Karpas-422 (cell line): Measurements from ENCODE around the gene UBE2E3. TPM values are rescaled to one million over a fixed set of nuclear protein-coding genes. Genes with fewer than 3 reads are reported as not detected.
"Not testable (repeated sequence)": the region's sequence is repeated elsewhere in the genome, so short reads cannot be mapped to it uniquely, and the experiment has no call there.

Experiments
- DNase-seq: peaks from one replicate; pipeline ENCODE4 v3.0.0-alpha.2; 2015
- H2AFZ ChIP-seq: fragments of 200-600 bp; sonication (generic); 2 replicates; pipeline ENCODE4 v1.6.1; 2014; ENCODE audit warnings: antibody characterized with exemption, low read length, mixed read lengths
- H3K27ac ChIP-seq: fragments of 200-600 bp; sonication (generic); 2 replicates; pipeline ENCODE4 v1.5.1; 2014; ENCODE audit warnings: mild to moderate bottlenecking, low read length, moderate library complexity
- H3K27me3 ChIP-seq: fragments of 200-600 bp; sonication (generic); 2 replicates; pipeline ENCODE4 v1.6.1; 2014; ENCODE audit warnings: low read length, mixed read lengths
- H3K36me3 ChIP-seq: fragments of 200-600 bp; sonication (generic); 2 replicates; pipeline ENCODE4 v1.6.1; 2014; ENCODE audit warnings: low read length, mixed read lengths; ENCODE audit not compliant: insufficient read depth
- H3K4me1 ChIP-seq: fragments of 200-600 bp; sonication (generic); 2 replicates; pipeline ENCODE4 v1.6.1; 2014; ENCODE audit warnings: mild to moderate bottlenecking, low read length, mixed read lengths
- H3K4me2 ChIP-seq: fragments of 200-600 bp; sonication (generic); 2 replicates; pipeline ENCODE4 v1.6.1; 2014; ENCODE audit warnings: low read length, low read depth, mild to moderate bottlenecking; ENCODE audit not compliant: poor library complexity, severe bottlenecking
- H3K4me3 ChIP-seq: fragments of 200-600 bp; sonication (generic); 2 replicates; pipeline ENCODE4 v1.5.1; 2014; ENCODE audit warnings: mild to moderate bottlenecking, antibody characterized with exemption, low read length, mixed read lengths
- H3K79me2 ChIP-seq: fragments of 200-600 bp; sonication (generic); 2 replicates; pipeline ENCODE4 v1.6.1; 2014; ENCODE audit warnings: mild to moderate bottlenecking, low read length, mixed read lengths
- H3K9ac ChIP-seq: fragments of 200-600 bp; sonication (generic); 2 replicates; pipeline ENCODE4 v1.6.0; 2014; ENCODE audit warnings: low read length
- H3K9me2 ChIP-seq: fragments of 200-600 bp; sonication (generic), shearing (Covaris generic); replicated peaks from 2 replicates; pipeline ENCODE4 v1.6.0; 2014; ENCODE audit warnings: mild to moderate bottlenecking, low read length, moderate library complexity; ENCODE audit not compliant: insufficient read depth
- H3K9me3 ChIP-seq: fragments of 300-700, 200-600 bp; sonication (generic); 2 replicates; pipeline ENCODE4 v1.6.1; 2014; ENCODE audit warnings: low read length, mixed read lengths
- H4K20me1 ChIP-seq: fragments of 200-600 bp; sonication (generic); 2 replicates; pipeline ENCODE4 v1.6.1; 2014; ENCODE audit warnings: mild to moderate bottlenecking, antibody characterized with exemption, low read length, low read depth; ENCODE audit not compliant: insufficient read depth
- total RNA-seq: library from RNA; depleted of rRNA; stranded (reverse); fragments of >200 nt; shearing (Covaris generic); gene quantifications from 2 replicates; pipeline ENCODE4 v1.2.3, GENCODE V29; 2014; ENCODE audit warnings: low replicate concordance

Gene UBE2E3
- total RNA-seq, 1 experiment from 2014 or later = 124 TPM

DNA sequence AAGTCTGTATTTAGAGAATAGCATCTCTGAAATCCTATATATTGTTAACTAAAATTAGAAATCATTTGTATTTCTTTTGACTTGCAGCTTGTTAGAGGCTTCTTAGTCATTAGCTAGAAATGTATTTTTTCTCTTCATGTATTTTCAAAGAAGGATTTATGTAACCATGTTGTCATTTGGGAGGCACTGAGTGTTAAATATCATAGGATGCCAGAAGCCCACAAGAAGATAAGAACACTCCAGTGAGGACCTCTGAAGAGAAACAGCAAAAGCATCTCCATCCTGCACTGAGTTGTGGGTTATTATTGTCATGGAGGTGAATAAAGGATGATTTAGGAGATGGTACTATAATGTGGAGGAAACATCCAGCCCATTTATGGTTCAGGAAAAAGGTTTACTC, 93.5 kb downstream of the UBE2E3 start:
- Histone ChIP-seq H3K27me3 (no peaks in the 10 kb centered on the region), H3K9me3 (no peaks in the 10 kb centered on the region), H3K4me1 (peaks cover 20% of the 10 kb centered on the region), H3K9ac (no peak overlapping the region), H4K20me1 (no peaks in the 10 kb centered on the region), H3K9me2 (no peaks in the 10 kb centered on the region), H2AFZ (no peak overlapping the region), H3K4me3 (no peak overlapping the region), H3K36me3 (no peaks in the 10 kb centered on the region), H3K4me2 (no peak overlapping the region), H3K27ac (peak overlapping the region; percentile 20; the same call in 1 of the 2 replicates), H3K79me2 (0 out of 2 replicates have a peak, but pooled peaks cover 4% of the 10 kb centered on the region)
- no peak for DNase-seq

- Histone ChIP-seq H2AFZ (no peak overlapping the region), H3K9me2 (no peaks in the 10 kb centered on the region), H3K4me3 (no peak overlapping the region), H3K36me3 (no peaks in the 10 kb centered on the region), H3K9me3 (no peaks in the 10 kb centered on the region), H3K79me2 (0 out of 2 replicates have a peak, but pooled peaks cover 4% of the 10 kb centered on the region), H3K27ac (no peak overlapping the region), H3K4me1 (peaks cover 26% of the 10 kb centered on the region), H4K20me1 (no peaks in the 10 kb centered on the region), H3K9ac (no peak overlapping the region), H3K27me3 (no peaks in the 10 kb centered on the region), H3K4me2 (no peak overlapping the region)
- no peak for DNase-seq
These were observed 94.1 kb downstream of the UBE2E3 start for GRCh38 chr2:181074457-181074856.

- no peaks in the 10 kb centered on the region for H3K27me3 ChIP-seq
- H3K27ac ChIP-seq = no peak overlapping the region
- H3K9me2 ChIP-seq = no peaks in the 10 kb centered on the region
- H2AFZ ChIP-seq = no peak overlapping the region
- H3K79me2 ChIP-seq = no peaks in the 10 kb centered on the region
- no peak overlapping the region for H3K4me3 ChIP-seq
- no peaks in the 10 kb centered on the region for H3K9me3 ChIP-seq
- H3K36me3 ChIP-seq = no peaks in the 10 kb centered on the region
- no peaks in the 10 kb centered on the region for H4K20me1 ChIP-seq
- no peak overlapping the region for H3K4me2 ChIP-seq
- H3K9ac ChIP-seq = no peak overlapping the region
- DNase-seq = no peak
- peaks cover 29% of the 10 kb centered on the region for H3K4me1 ChIP-seq
These were observed 96.3 kb downstream of the UBE2E3 start for GRCh38 chr2:181076658-181077057.

GRCh38 chr2:181077128-181077709, 96.8 kb downstream of the UBE2E3 start:
- DNase-seq = peak; percentile 89
- H4K20me1 ChIP-seq = no peaks in the 10 kb centered on the region

GRCh38 chr2:181083140-181083539, 102.7 kb downstream of the UBE2E3 start:
- Histone ChIP-seq H3K27ac (no peak overlapping the region), H3K4me1 (peaks cover 14% of the 10 kb centered on the region), H3K9me3 (no peaks in the 10 kb centered on the region), H2AFZ (no peak overlapping the region), H4K20me1 (no peaks in the 10 kb centered on the region), H3K4me2 (no peak overlapping the region), H3K79me2 (no peaks in the 10 kb centered on the region), H3K9me2 (no peaks in the 10 kb centered on the region), H3K36me3 (no peaks in the 10 kb centered on the region), H3K4me3 (no peak overlapping the region), H3K9ac (no peak overlapping the region), H3K27me3 (no peaks in the 10 kb centered on the region)
- DNase-seq = no peak

More at GRCh38 chr2:181077128-181077709, 96.8 kb downstream of the UBE2E3 start:
- H3K9me2 ChIP-seq = no peaks in the 10 kb centered on the region
- no peaks in the 10 kb centered on the region for H3K27me3 ChIP-seq
- H3K4me1 ChIP-seq = peaks cover 29% of the 10 kb centered on the region
- H2AFZ ChIP-seq = no peak overlapping the region
- H3K9me3 ChIP-seq = no peaks in the 10 kb centered on the region
- no peak overlapping the region for H3K9ac ChIP-seq
- no peak overlapping the region for H3K4me3 ChIP-seq
- H3K36me3 ChIP-seq = no peaks in the 10 kb centered on the region
- H3K79me2 ChIP-seq = no peaks in the 10 kb centered on the region
- H3K4me2 ChIP-seq = no peak overlapping the region
- H3K27ac ChIP-seq = no peak overlapping the region

- H3K27me3 ChIP-seq = no peaks in the 10 kb centered on the region
- H3K4me3 ChIP-seq = no peak overlapping the region
- H2AFZ ChIP-seq = no peak overlapping the region
- no peaks in the 10 kb centered on the region for H4K20me1 ChIP-seq
- no peak for DNase-seq
- no peak overlapping the region for H3K27ac ChIP-seq
- H3K9me2 ChIP-seq = no peaks in the 10 kb centered on the region
- H3K4me1 ChIP-seq = no peaks in the 10 kb centered on the region
- H3K79me2 ChIP-seq = no peaks in the 10 kb centered on the region
- no peak overlapping the region for H3K9ac ChIP-seq
- no peaks in the 10 kb centered on the region for H3K9me3 ChIP-seq
- H3K4me2 ChIP-seq = no peak overlapping the region
- no peaks in the 10 kb centered on the region for H3K36me3 ChIP-seq
These were observed 105.3 kb downstream of the UBE2E3 start for GRCh38 chr2:181085734-181086133.

DNA sequence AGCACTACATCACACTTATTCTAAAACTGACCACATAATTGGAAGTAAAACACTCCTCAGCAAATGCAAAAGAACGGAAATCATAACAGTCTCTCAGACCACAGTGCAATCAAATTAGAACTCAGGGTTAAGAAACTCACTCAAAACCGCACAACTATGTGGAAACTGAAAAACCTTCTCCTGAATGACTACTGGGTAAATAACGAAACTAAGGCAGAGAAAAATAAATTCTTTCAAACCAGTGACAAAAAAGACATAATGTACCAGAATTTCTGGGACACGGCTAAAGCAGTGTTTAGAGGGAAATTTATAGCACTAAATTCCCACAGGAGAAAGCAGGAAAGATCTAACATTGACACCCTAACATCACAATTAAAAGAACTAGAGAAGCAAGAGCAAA, 111.5 kb downstream of the UBE2E3 start:
- DNase-seq, H4K20me1 ChIP-seq, H3K4me3 ChIP-seq, H3K9me3 ChIP-seq, H3K36me3 ChIP-seq, H3K27me3 ChIP-seq, H3K79me2 ChIP-seq, H3K27ac ChIP-seq, H3K9ac ChIP-seq, H3K4me1 ChIP-seq, H3K4me2 ChIP-seq, H2AFZ ChIP-seq, H3K9me2 ChIP-seq: not testable (repeated sequence)

DNA sequence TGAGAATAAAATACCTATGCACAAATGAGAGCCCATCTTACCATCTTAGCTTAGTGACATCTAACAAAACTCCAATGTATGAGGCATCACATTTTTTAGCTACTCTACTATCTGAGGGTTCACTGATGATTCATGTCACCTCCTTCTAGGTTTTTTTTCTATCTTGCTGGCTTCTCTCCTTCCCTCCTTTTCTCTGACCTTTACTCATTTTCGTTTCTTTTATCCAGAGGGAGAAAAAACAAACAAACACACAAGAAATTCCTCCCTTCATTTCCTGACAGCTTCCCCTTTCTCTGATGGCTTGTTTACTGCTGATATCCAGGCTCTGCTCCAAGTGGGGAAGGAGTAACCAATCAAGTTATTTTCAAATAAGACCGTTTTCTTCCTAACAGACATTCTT, 115.1 kb downstream of the UBE2E3 start:
- Histone ChIP-seq H3K9me3 (no peaks in the 10 kb centered on the region), H3K4me2 (no peak overlapping the region), H3K9me2 (no peaks in the 10 kb centered on the region), H3K4me3 (no peak overlapping the region), H3K27me3 (no peaks in the 10 kb centered on the region), H3K36me3 (no peaks in the 10 kb centered on the region), H3K4me1 (no peaks in the 10 kb centered on the region), H3K9ac (no peak overlapping the region), H2AFZ (no peak overlapping the region), H3K27ac (no peak overlapping the region), H4K20me1 (no peaks in the 10 kb centered on the region), H3K79me2 (no peaks in the 10 kb centered on the region)
- DNase-seq = no peak
